ENCODE measurements around the gene SNRK. TPM values are rescaled to one million over a fixed set of nuclear protein-coding genes. Genes with fewer than 3 reads are reported as not detected.

SNRK gene
- total and polyA plus RNA-seq, 9 of the 15 experiments (the other 6 are each of a cell fraction or from before 2014, with no cell fraction given): 1.7 to 12.3 (median 7.3) TPM

DNA sequence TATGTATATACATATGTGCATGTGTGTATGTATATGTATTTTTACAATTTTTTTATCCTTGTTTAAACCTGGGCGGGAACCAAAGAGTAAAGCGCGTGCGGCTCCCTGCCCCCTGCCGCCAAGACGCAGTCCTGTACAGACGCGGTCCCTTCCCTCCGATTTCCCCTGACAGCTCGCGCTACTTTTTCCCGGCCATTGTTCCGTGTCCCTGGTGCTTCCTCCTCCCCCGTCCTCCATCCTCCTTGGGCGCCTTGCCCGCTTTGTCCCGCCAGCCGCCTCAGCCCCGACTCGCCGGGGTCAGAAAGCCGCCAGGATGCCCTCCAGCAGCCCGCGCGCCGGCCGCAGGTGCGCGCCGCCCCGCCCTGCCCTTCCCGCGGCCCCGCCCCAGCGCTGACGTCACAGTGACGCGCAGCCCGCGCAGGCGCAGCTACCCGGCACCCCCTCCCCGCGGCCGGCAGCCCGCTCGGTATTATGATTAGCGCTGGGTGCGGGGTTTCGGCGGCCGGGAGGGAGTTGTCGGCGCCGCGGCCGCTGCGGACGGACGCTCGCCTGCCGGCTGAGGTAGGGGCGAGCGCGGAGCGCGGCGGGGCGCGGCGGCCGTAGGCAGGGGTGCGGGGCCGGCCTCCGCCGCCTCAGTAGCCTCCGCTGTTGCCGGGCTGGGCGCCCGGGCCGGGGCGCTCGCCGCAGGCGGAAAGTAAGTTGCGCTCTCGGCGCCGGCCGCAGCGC, at the start of gene SNRK (continued):
- 0 out of 2 replicates have a peak, but pooled peaks have one; percentile 50 for TF ChIP-seq TCF7 (IDR thresholded peaks at IDR 0.05; ENCODE audit: borderline replicate concordance)
- TF ChIP-seq, protein P1, sequence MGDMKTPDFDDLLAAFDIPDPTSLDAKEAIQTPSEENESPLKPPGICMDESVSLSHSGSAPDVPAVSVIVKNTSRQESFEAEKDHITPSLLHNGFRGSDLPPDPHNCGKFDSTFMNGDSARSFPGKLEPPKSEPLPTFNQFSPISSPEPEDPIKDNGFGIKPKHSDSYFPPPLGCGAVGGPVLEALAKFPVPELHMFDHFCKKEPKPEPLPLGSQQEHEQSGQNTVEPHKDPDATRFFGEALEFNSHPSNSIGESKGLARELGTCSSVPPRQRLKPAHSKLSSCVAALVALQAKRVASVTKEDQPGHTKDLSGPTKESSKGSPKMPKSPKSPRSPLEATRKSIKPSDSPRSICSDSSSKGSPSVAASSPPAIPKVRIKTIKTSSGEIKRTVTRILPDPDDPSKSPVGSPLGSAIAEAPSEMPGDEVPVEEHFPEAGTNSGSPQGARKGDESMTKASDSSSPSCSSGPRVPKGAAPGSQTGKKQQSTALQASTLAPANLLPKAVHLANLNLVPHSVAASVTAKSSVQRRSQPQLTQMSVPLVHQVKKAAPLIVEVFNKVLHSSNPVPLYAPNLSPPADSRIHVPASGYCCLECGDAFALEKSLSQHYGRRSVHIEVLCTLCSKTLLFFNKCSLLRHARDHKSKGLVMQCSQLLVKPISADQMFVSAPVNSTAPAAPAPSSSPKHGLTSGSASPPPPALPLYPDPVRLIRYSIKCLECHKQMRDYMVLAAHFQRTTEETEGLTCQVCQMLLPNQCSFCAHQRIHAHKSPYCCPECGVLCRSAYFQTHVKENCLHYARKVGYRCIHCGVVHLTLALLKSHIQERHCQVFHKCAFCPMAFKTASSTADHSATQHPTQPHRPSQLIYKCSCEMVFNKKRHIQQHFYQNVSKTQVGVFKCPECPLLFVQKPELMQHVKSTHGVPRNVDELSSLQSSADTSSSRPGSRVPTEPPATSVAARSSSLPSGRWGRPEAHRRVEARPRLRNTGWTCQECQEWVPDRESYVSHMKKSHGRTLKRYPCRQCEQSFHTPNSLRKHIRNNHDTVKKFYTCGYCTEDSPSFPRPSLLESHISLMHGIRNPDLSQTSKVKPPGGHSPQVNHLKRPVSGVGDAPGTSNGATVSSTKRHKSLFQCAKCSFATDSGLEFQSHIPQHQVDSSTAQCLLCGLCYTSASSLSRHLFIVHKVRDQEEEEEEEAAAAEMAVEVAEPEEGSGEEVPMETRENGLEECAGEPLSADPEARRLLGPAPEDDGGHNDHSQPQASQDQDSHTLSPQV (IDR thresholded peaks at IDR 0.05): peak; percentile 30; the same call in 1 of the 2 replicates
- TF ChIP-seq NFIX (CRISPR knock-in tag; IDR thresholded peaks at IDR 0.05; ENCODE audit: low read depth): no peak
- TF ChIP-seq, protein P2, sequence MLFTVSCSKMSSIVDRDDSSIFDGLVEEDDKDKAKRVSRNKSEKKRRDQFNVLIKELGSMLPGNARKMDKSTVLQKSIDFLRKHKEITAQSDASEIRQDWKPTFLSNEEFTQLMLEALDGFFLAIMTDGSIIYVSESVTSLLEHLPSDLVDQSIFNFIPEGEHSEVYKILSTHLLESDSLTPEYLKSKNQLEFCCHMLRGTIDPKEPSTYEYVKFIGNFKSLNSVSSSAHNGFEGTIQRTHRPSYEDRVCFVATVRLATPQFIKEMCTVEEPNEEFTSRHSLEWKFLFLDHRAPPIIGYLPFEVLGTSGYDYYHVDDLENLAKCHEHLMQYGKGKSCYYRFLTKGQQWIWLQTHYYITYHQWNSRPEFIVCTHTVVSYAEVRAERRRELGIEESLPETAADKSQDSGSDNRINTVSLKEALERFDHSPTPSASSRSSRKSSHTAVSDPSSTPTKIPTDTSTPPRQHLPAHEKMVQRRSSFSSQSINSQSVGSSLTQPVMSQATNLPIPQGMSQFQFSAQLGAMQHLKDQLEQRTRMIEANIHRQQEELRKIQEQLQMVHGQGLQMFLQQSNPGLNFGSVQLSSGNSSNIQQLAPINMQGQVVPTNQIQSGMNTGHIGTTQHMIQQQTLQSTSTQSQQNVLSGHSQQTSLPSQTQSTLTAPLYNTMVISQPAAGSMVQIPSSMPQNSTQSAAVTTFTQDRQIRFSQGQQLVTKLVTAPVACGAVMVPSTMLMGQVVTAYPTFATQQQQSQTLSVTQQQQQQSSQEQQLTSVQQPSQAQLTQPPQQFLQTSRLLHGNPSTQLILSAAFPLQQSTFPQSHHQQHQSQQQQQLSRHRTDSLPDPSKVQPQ (CRISPR knock-in tag; IDR thresholded peaks at IDR 0.05; ENCODE audit: borderline replicate concordance): no peak
- TF ChIP-seq MYNN (IDR thresholded peaks at IDR 0.05): no peak
- no peak for TF ChIP-seq MYNN (CRISPR knock-in tag; IDR thresholded peaks at IDR 0.05)
- no peak for TF ChIP-seq POLR3G (IDR thresholded peaks at IDR 0.05; ENCODE audit: extremely low read depth, insufficient read length, insufficient replicate concordance)
- TF ChIP-seq ZNF785 (CRISPR knock-in tag; IDR thresholded peaks at IDR 0.05): no peak
- no peak for TF ChIP-seq NCOA6 (IDR thresholded peaks at IDR 0.05)
- TF ChIP-seq, protein P3, sequence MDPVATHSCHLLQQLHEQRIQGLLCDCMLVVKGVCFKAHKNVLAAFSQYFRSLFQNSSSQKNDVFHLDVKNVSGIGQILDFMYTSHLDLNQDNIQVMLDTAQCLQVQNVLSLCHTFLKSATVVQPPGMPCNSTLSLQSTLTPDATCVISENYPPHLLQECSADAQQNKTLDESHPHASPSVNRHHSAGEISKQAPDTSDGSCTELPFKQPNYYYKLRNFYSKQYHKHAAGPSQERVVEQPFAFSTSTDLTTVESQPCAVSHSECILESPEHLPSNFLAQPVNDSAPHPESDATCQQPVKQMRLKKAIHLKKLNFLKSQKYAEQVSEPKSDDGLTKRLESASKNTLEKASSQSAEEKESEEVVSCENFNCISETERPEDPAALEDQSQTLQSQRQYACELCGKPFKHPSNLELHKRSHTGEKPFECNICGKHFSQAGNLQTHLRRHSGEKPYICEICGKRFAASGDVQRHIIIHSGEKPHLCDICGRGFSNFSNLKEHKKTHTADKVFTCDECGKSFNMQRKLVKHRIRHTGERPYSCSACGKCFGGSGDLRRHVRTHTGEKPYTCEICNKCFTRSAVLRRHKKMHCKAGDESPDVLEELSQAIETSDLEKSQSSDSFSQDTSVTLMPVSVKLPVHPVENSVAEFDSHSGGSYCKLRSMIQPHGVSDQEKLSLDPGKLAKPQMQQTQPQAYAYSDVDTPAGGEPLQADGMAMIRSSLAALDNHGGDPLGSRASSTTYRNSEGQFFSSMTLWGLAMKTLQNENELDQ (CRISPR knock-in tag; IDR thresholded peaks at IDR 0.05; ENCODE audit: borderline replicate concordance): no peak
- TF ChIP-seq, protein P4, sequence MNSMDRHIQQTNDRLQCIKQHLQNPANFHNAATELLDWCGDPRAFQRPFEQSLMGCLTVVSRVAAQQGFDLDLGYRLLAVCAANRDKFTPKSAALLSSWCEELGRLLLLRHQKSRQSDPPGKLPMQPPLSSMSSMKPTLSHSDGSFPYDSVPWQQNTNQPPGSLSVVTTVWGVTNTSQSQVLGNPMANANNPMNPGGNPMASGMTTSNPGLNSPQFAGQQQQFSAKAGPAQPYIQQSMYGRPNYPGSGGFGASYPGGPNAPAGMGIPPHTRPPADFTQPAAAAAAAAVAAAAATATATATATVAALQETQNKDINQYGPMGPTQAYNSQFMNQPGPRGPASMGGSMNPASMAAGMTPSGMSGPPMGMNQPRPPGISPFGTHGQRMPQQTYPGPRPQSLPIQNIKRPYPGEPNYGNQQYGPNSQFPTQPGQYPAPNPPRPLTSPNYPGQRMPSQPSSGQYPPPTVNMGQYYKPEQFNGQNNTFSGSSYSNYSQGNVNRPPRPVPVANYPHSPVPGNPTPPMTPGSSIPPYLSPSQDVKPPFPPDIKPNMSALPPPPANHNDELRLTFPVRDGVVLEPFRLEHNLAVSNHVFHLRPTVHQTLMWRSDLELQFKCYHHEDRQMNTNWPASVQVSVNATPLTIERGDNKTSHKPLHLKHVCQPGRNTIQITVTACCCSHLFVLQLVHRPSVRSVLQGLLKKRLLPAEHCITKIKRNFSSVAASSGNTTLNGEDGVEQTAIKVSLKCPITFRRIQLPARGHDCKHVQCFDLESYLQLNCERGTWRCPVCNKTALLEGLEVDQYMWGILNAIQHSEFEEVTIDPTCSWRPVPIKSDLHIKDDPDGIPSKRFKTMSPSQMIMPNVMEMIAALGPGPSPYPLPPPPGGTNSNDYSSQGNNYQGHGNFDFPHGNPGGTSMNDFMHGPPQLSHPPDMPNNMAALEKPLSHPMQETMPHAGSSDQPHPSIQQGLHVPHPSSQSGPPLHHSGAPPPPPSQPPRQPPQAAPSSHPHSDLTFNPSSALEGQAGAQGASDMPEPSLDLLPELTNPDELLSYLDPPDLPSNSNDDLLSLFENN (IDR thresholded peaks at IDR 0.05; ENCODE audit: low read depth in 2 of 2, low read length in 2 of 2): no peak
- TF ChIP-seq, protein P5, sequence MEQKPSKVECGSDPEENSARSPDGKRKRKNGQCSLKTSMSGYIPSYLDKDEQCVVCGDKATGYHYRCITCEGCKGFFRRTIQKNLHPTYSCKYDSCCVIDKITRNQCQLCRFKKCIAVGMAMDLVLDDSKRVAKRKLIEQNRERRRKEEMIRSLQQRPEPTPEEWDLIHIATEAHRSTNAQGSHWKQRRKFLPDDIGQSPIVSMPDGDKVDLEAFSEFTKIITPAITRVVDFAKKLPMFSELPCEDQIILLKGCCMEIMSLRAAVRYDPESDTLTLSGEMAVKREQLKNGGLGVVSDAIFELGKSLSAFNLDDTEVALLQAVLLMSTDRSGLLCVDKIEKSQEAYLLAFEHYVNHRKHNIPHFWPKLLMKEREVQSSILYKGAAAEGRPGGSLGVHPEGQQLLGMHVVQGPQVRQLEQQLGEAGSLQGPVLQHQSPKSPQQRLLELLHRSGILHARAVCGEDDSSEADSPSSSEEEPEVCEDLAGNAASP (IDR thresholded peaks at IDR 0.05): no peak

Data from K562 (cell line).